ENCODE results near the gene DYNC2LI1.

Gene DYNC2LI1

GRCh38 chr2:43788646-43789045 is 14.8 kb downstream of the DYNC2LI1 start:
- Histone ChIP-seq H3K9me3 (ENCODE audit: control insufficient read depth, insufficient read depth, low read depth, low read length) (no peaks in the 10 kb centered on the region), H3K4me3 (ENCODE audit: low read depth, low read length) (no peak overlapping the region), H3K27ac (ENCODE audit: extremely low read depth, low read depth, low read length) (no peak overlapping the region), H3K4me1 (ENCODE audit: control insufficient read depth, insufficient read depth, low read length) (no peaks in the 10 kb centered on the region), H3K36me3 (ENCODE audit: control insufficient read depth in 2 of 2, insufficient read depth in 1 of 2, low read length in 2 of 2) (peaks cover 9 to 30% of the 10 kb centered on the region in 2 experiments; a peak in 2 of 3 replicates)
- no peak for TF ChIP-seq GLI2 (tag by site-specific recombination; IDR thresholded peaks at IDR 0.05; ENCODE audit: borderline replicate concordance, low read depth)
- ChIA-PET CTCF (interaction anchor here (0.6 to 0.9 kb wide), 4 partner anchors 19 to 1731 kb away, joined by 3 to 4 read pairs (median 4); no protein-coding TSS in a partner anchor), POLR2A (no interaction called here)

- no peaks in the 10 kb centered on the region for H3K4me1 ChIP-seq (ENCODE audit: control insufficient read depth, insufficient read depth, low read length)
- no peak overlapping the region for H3K27ac ChIP-seq (ENCODE audit: extremely low read depth, low read depth, low read length)
- TF ChIP-seq BCL11B (tag by site-specific recombination; IDR thresholded peaks at IDR 0.05; ENCODE audit: low read depth) (no peak), PRDM2 (tag by site-specific recombination; IDR thresholded peaks at IDR 0.05; ENCODE audit: borderline replicate concordance) (no peak), ZNF223 (tag by site-specific recombination; IDR thresholded peaks at IDR 0.05) (no peak), KLF16 (tag by site-specific recombination; IDR thresholded peaks at IDR 0.05) (no peak), ZNF140 (tag by site-specific recombination; IDR thresholded peaks at IDR 0.05) (no peak)
- H3K36me3 ChIP-seq (ENCODE audit: control insufficient read depth in 2 of 2, insufficient read depth in 1 of 2, low read length in 2 of 2), result peaks cover 9 to 34% of the 10 kb centered on the region in 2 experiments; a peak in 2 of 3 replicates
- no peaks in the 10 kb centered on the region for H3K9me3 ChIP-seq (ENCODE audit: control insufficient read depth, insufficient read depth, low read depth, low read length)
- ChIA-PET POLR2A (interaction anchor here (1.3 kb wide), 1 partner anchor 19 kb away, joined by 3 read pairs; no protein-coding TSS in a partner anchor), CTCF (interaction anchor here (0.6 to 1.4 kb wide), 3 partner anchors 9 to 182 kb away, joined by 3 to 4 read pairs (median 3); no protein-coding TSS in a partner anchor)
- H3K4me3 ChIP-seq (ENCODE audit: low read depth, low read length), result no peak overlapping the region
These were observed 16.3 kb downstream of the DYNC2LI1 start for GRCh38 chr2:43790147-43790546.

GRCh38 chr2:43791035-43791765 is 17.4 kb downstream of the DYNC2LI1 start:
- no peak for TF ChIP-seq ZNF792 (tag by site-specific recombination; IDR thresholded peaks at IDR 0.05)
- TF ChIP-seq ZNF121 (tag by site-specific recombination; IDR thresholded peaks at IDR 0.05), result 0 out of 2 replicates have a peak, but pooled peaks have one; percentile 27
- TF ChIP-seq KLF8 (tag by site-specific recombination; IDR thresholded peaks at IDR 0.05), result no peak
- Histone ChIP-seq H3K4me1 (ENCODE audit: control insufficient read depth, insufficient read depth, low read length) (no peaks in the 10 kb centered on the region), H3K27ac (ENCODE audit: extremely low read depth, low read depth, low read length) (no peak overlapping the region), H3K36me3 (ENCODE audit: control insufficient read depth in 2 of 2, insufficient read depth in 1 of 2, low read length in 2 of 2) (peaks cover 12 to 36% of the 10 kb centered on the region in 2 experiments; a peak in 2 of 3 replicates), H3K4me3 (ENCODE audit: low read depth, low read length) (no peak overlapping the region), H3K9me3 (ENCODE audit: control insufficient read depth, insufficient read depth, low read depth, low read length) (no peaks in the 10 kb centered on the region)
- CTCF ChIA-PET, result interaction anchor here (0.5 to 0.6 kb wide), 2 partner anchors 439 to 624 kb away, joined by 3 read pairs; no protein-coding TSS in a partner anchor
- POLR2A ChIA-PET, result interaction anchor here (1.3 kb wide), 1 partner anchor 20 kb away, joined by 3 read pairs; no protein-coding TSS in a partner anchor

GRCh38 chr2:43792653-43793052 is 18.8 kb downstream of the DYNC2LI1 start:
- Histone ChIP-seq H3K4me1 (ENCODE audit: control insufficient read depth, insufficient read depth, low read length) (no peaks in the 10 kb centered on the region), H3K27ac (ENCODE audit: extremely low read depth, low read depth, low read length) (no peak overlapping the region), H3K9me3 (ENCODE audit: control insufficient read depth, insufficient read depth, low read depth, low read length) (no peaks in the 10 kb centered on the region), H3K36me3 (ENCODE audit: control insufficient read depth in 2 of 2, insufficient read depth in 1 of 2, low read length in 2 of 2) (peaks cover 14 to 37% of the 10 kb centered on the region in 2 experiments; a peak in 2 of 3 replicates), H3K4me3 (ENCODE audit: low read depth, low read length) (no peak overlapping the region)
- POLR2A ChIA-PET, result no interaction called here
- CTCF ChIA-PET, result no interaction called here
- TF ChIP-seq ZFHX2 (tag by site-specific recombination; conservative IDR thresholded peaks at IDR 0.05) (no peak), ZNF248 (tag by site-specific recombination; IDR thresholded peaks at IDR 0.05) (no peak), ZNF24 (tag by site-specific recombination; IDR thresholded peaks at IDR 0.05) (no peak), MEIS1 (CRISPR knock-in tag; IDR thresholded peaks at IDR 0.05; ENCODE audit: borderline replicate concordance) (no peak), ZNF423 (tag by site-specific recombination; IDR thresholded peaks at IDR 0.05) (no peak), ZNF404 (tag by site-specific recombination; IDR thresholded peaks at IDR 0.05) (no peak)

All from HEK293 (cell line).